ENCODE measurements around the gene C1QA. TPM values are rescaled to one million over a fixed set of nuclear protein-coding genes. Genes with fewer than 3 reads are reported as not detected.

Gene C1QA
- total RNA-seq, 2 experiments from 2014 or later, result not detected

DNA sequence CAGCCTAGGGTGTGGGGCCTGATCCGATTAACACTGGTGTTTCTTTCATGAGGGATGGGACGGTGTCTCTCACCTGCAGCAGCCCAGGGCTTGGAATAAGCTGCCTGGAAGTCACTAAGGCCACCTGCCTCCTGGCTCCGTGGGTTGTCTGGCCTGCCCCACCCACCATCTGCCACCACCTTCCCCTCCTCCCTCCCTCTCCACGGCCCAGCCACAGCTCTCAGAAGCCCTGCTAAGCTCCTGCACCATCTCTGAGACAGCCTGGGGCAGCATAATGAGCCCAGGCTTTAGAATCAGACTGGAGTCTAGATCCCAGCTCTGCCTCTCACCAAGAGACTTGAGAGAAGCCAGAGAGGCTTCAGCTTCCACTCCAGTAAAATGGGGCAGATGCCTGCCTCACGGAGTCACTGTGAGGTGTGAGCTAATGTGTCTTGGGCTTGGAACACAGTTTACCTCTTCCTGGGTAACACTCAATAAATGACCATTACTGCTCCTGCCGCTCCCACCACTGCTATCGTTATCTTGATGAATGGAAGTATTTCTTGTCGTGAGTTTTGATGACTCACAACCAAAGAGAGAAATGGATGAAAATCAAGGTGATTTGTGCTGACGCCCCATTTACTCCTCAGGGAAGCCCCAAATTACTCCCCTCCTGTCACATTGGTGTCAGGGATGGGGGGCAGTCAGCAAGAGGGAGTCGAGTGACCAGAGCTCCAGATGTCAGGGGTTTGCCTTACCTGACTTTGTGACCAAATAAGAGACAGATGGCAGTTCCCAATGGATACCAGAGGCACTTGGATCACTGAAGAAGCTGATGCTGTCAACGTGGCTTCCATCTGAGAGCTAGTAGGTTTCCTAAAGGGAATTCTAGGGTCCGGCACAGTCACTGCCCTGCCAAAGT is 23.5 kb upstream of the C1QA start:
- Mint-ChIP-seq H3K27ac (no peak overlapping the region), H3K27me3 (peaks cover 15% of the 10 kb centered on the region), H3K9me3 (no peaks in the 10 kb centered on the region), H3K4me3 (no peak overlapping the region), H3K36me3 (ENCODE audit: low read depth) (no peaks in the 10 kb centered on the region), H3K4me1 (ENCODE audit: low read depth) (no peaks in the 10 kb centered on the region)
- ATAC-seq (no peak), DNase-seq (no peak)
- TF ChIP-seq, protein P1, sequence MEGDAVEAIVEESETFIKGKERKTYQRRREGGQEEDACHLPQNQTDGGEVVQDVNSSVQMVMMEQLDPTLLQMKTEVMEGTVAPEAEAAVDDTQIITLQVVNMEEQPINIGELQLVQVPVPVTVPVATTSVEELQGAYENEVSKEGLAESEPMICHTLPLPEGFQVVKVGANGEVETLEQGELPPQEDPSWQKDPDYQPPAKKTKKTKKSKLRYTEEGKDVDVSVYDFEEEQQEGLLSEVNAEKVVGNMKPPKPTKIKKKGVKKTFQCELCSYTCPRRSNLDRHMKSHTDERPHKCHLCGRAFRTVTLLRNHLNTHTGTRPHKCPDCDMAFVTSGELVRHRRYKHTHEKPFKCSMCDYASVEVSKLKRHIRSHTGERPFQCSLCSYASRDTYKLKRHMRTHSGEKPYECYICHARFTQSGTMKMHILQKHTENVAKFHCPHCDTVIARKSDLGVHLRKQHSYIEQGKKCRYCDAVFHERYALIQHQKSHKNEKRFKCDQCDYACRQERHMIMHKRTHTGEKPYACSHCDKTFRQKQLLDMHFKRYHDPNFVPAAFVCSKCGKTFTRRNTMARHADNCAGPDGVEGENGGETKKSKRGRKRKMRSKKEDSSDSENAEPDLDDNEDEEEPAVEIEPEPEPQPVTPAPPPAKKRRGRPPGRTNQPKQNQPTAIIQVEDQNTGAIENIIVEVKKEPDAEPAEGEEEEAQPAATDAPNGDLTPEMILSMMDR (IDR thresholded peaks at IDR 0.05), result no peak
- intact Hi-C loops (cut with micrococcal nuclease), result no loop called here
- CTCF ChIA-PET, result no interaction called here
- POLR2A ChIA-PET, result no interaction called here

DNA sequence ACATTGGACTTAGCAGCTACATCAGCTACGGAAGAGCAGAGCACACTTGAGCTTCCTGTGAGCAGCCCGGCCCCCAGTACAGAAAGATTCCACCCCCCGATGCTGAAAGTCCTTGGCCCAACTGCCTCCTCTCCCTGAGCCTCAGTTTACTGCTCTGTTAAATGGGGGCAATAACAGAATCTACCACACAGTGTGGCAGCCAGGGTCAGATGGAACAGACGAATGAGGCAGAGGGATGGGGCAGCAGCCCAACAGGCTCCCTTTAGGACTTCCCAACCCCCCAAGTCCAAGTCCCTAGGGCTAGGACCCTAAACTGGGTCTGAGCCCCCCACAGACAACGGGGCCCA is 22.9 kb upstream of the C1QA start:
- H3K27me3 Mint-ChIP-seq, result peaks cover 13% of the 10 kb centered on the region
- intact Hi-C loops (cut with micrococcal nuclease), result no loop called here
- no peaks in the 10 kb centered on the region for H3K4me1 Mint-ChIP-seq (ENCODE audit: low read depth)
- CTCF ChIA-PET, result no interaction called here
- TF ChIP-seq, protein P1 (IDR thresholded peaks at IDR 0.05), result no peak
- H3K4me3 Mint-ChIP-seq, result no peak overlapping the region
- no peak overlapping the region for H3K27ac Mint-ChIP-seq
- DNase-seq (no peak), ATAC-seq (no peak)
- H3K9me3 Mint-ChIP-seq, result no peaks in the 10 kb centered on the region
- POLR2A ChIA-PET, result no interaction called here
- no peaks in the 10 kb centered on the region for H3K36me3 Mint-ChIP-seq (ENCODE audit: low read depth)

DNA sequence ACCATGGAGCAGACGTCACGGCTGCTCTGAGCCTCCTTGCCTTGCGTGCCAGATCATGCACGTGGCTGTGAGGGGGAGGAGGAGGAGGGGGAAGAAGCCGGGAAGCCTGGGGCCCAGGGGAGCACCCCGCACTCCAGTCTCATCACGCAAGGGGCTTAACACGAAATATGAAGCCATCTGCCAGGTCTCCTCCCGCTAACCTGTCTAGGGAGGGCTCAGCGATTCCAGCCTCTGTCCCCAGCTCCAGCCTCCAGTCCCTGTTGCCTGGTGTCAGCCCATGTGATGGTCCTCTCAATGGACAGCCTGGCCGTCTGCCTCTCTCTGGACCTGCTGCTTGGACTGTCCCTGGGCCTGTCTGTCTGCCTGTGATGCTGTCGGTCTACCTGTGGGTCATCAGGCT is 22.5 kb upstream of the C1QA start:
- Mint-ChIP-seq H3K9me3 (no peaks in the 10 kb centered on the region), H3K4me1 (ENCODE audit: low read depth) (no peaks in the 10 kb centered on the region), H3K4me3 (no peak overlapping the region), H3K27ac (no peak overlapping the region), H3K27me3 (peaks cover 12% of the 10 kb centered on the region), H3K36me3 (ENCODE audit: low read depth) (no peaks in the 10 kb centered on the region)
- intact Hi-C loops (cut with micrococcal nuclease), result no loop called here
- ATAC-seq (no peak), DNase-seq (no peak)
- ChIA-PET POLR2A (no interaction called here), CTCF (no interaction called here)
- TF ChIP-seq, protein P1 (IDR thresholded peaks at IDR 0.05), result no peak

DNA sequence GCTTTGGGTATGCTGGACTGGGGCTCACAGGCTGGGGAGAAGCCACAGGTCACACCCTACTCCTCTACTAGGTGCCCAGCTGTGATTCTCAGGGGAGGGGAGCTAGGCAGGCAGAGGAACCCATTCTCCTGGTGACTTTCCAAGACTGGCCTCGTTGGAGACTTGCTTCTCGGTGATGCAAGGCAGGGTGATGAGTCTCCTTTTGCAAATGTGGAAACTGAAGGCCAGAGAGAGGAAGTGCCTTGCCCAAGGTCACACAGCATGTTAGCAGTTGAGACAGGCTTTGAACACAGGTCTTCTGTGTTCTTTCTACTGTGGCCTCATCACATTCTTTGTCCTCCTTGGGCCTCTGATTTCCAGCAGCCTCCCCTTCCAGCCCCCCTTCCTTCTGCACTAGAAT is 20.5 kb upstream of the C1QA start:
- TF ChIP-seq, protein P1 (IDR thresholded peaks at IDR 0.05), result no peak
- Mint-ChIP-seq H3K4me1 (ENCODE audit: low read depth) (no peaks in the 10 kb centered on the region), H3K27me3 (peaks cover 18% of the 10 kb centered on the region), H3K36me3 (ENCODE audit: low read depth) (no peaks in the 10 kb centered on the region), H3K27ac (no peak overlapping the region), H3K9me3 (no peaks in the 10 kb centered on the region), H3K4me3 (no peak overlapping the region)
- intact Hi-C loops (cut with micrococcal nuclease), result no loop called here
- ATAC-seq (no peak), DNase-seq (no peak)
- ChIA-PET CTCF (no interaction called here), POLR2A (no interaction called here)

DNA sequence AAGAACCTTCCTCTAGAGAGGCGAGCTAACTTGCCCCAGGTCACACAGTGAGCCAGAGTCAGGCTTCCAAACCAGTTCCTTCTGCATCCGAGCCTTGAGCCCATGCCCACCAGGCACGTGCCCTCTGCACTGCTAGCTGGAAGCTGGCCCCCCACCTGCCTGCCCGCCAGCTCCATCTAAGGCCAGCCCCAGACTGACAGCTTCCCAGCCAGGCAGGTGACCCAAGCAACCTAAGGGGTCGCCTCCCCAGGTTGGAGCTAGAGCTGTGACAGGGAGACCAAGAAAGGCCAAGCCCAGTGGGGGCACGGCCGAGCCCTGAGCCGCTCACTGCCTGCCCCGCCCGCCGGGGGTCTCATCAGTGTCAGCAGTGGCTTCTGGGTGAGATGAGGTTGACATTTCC is 19.9 kb upstream of the C1QA start:
- peaks cover 14% of the 10 kb centered on the region for H3K27me3 Mint-ChIP-seq
- intact Hi-C loops (cut with micrococcal nuclease), result no loop called here
- no peaks in the 10 kb centered on the region for H3K9me3 Mint-ChIP-seq
- DNase-seq (no peak), ATAC-seq (no peak)
- TF ChIP-seq, protein P1 (IDR thresholded peaks at IDR 0.05), result no peak
- ChIA-PET POLR2A (no interaction called here), CTCF (no interaction called here)
- no peak overlapping the region for H3K4me3 Mint-ChIP-seq
- H3K36me3 Mint-ChIP-seq (ENCODE audit: low read depth), result no peaks in the 10 kb centered on the region
- no peaks in the 10 kb centered on the region for H3K4me1 Mint-ChIP-seq (ENCODE audit: low read depth)
- H3K27ac Mint-ChIP-seq, result no peak overlapping the region
